Fibroblast of villous mesenchyme (primary cell): ENCODE results near the gene ANKS6. TPM values are rescaled to one million over a fixed set of nuclear protein-coding genes. Genes with fewer than 3 reads are reported as not detected.
A peak's percentile ranks its signal among the peaks of the same experiment; 100 is the strongest.

Experiments
- DNase-seq: peaks from one replicate; pipeline ENCODE4 v3.0.0-alpha.2; 2010; ENCODE audit warnings: low read depth
- H3K4me3 ChIP-seq: 2 replicates; pipeline ENCODE4 v1.5.1; 2011; ENCODE audit warnings: low read depth, mild to moderate bottlenecking, low read length
- total RNA-seq: library from RNA; depleted of rRNA; stranded (reverse); fragments of >200 nt; gene quantifications from 2 replicates; pipeline ENCODE4 v1.2.3, GENCODE V29; 2012
- TF ChIP-seq, protein P1 (sequence below): IDR thresholded peaks from 2 replicates; pipeline ENCODE4 v1.5.1; 2012; ENCODE audit warnings: low read depth, mild to moderate bottlenecking, low read length; ENCODE audit not compliant: insufficient read depth

ANKS6 gene
- total RNA-seq, 1 donor, result 6.9 TPM

DNA sequence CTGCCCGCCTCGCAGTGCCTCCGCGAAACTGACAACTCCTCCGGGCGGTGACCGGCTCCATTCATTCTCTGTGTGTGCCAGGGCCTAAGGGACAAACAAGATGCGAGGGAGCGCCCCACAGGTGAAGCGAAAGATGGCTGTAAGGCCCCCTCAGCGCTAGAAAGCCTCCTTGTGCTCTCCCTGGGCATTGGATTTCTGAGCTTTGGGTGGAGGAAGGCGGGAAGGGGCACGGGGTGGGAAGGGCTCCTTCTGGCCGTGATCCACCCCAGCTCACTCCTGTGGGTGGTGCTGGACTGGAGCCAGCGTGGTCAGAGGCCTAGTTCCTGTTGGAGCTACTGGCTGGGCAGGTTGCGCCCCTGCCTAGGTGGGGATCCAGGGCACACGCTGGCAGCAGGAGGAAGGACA is 12.1 kb upstream of the ANKS6 start:
- DNase-seq, result peak; percentile 6
- TF ChIP-seq, protein P1, sequence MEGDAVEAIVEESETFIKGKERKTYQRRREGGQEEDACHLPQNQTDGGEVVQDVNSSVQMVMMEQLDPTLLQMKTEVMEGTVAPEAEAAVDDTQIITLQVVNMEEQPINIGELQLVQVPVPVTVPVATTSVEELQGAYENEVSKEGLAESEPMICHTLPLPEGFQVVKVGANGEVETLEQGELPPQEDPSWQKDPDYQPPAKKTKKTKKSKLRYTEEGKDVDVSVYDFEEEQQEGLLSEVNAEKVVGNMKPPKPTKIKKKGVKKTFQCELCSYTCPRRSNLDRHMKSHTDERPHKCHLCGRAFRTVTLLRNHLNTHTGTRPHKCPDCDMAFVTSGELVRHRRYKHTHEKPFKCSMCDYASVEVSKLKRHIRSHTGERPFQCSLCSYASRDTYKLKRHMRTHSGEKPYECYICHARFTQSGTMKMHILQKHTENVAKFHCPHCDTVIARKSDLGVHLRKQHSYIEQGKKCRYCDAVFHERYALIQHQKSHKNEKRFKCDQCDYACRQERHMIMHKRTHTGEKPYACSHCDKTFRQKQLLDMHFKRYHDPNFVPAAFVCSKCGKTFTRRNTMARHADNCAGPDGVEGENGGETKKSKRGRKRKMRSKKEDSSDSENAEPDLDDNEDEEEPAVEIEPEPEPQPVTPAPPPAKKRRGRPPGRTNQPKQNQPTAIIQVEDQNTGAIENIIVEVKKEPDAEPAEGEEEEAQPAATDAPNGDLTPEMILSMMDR, result no peak

DNA sequence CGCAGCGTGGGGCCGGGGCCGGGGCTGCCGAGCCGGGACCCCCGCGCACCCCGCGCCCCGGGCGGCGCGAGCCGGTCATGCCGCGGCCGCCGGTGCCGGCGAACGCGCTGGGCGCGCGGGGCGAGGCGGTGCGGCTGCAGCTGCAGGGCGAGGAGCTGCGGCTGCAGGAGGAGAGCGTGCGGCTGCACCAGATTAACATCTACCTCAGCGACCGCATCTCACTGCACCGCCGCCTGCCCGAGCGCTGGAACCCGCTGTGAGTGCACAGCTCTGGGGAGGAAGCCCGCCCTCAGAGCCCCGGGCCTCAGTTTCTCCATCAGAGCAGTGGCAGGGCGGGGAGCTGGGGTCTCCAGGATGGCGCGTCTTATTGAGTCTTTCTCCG is 11.4 kb upstream of the ANKS6 start:
- DNase-seq, result no peak
- TF ChIP-seq, protein P1, result no peak

More for the DNA sequence above, 12.1 kb upstream of the ANKS6 start:
- H3K4me3 ChIP-seq, result peak overlapping the region; percentile 62

DNA sequence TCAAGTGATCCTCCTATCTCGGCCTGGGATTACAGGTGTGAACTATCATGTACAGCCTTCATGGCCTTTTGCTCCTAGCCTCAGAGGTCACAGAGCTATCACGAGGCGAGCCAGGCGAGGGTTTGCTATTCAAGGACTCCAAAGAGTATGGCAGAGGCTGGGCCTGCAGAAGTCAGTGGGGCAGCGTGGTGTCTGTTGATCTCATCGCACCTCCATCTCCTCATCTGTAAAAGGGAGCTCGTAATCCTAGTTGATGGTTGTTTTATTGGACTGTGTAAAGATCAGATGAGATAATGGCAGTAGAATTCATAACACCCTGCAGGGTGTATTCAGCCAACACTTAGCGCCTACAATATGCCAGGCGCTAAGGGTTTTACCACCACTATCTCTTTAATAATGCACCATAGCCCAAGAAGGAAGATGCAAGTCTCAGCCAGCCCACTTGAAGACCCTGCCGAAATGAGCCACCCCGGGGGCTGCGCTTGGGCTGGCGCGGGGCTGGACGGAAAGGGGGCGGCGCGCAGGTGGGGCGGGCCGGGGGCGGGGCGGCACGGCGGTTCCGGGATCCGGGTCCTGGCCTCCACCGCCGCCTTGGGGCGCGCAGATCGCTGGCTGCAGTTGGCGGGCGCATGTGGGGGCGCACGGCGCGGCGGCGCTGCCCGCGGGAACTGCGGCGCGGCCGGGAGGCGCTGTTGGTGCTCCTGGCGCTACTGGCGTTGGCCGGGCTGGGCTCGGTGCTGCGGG is 10.9 kb upstream of the ANKS6 start, which contains the start of gene GALNT12:
GALNT12 (plus strand) TSS at position 601 of the 744 bp plus-strand sequence; CDS start at position 630, 29 bp downstream.
- TF ChIP-seq, protein P1, result no peak
- H3K4me3 ChIP-seq, result peak within 1 kb of the TSS; percentile 62
- DNase-seq, result peak; percentile 45

More for the DNA sequence above, 11.4 kb upstream of the ANKS6 start:
- peak overlapping the region; percentile 62 for H3K4me3 ChIP-seq

DNA sequence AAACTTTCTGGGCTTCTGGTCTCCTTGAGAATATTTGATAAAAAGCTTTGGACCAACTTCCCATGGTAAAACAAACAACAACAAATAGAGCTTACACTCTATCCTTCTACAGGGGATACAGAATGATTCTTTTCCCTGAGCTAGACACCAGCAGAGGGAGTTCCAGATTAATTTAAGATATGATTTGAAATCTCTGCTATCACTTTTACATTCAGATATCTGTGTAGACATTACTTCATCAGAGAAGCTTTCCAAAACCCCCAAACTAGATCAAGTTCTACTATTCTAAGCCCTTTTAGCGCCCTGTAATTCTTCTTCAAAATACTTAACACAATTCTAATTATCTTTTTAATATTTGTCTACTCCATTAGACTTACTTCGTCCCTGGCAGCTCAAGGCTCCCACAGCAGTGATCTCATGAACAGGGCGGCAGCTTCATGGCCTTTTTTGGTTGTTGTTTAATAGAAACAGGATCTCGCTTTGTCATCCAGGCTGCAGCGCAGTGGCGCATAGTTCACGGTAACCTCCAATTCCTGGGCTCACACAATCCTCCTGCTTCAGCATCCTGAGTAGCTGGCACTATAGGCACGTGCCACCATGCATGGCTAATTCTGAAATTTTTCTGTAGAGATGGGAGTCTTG is 10.2 kb upstream of the ANKS6 start:
- peak; percentile 18 for DNase-seq
- no peak overlapping the region for H3K4me3 ChIP-seq
- TF ChIP-seq, protein P1, result peak; percentile 35

DNA sequence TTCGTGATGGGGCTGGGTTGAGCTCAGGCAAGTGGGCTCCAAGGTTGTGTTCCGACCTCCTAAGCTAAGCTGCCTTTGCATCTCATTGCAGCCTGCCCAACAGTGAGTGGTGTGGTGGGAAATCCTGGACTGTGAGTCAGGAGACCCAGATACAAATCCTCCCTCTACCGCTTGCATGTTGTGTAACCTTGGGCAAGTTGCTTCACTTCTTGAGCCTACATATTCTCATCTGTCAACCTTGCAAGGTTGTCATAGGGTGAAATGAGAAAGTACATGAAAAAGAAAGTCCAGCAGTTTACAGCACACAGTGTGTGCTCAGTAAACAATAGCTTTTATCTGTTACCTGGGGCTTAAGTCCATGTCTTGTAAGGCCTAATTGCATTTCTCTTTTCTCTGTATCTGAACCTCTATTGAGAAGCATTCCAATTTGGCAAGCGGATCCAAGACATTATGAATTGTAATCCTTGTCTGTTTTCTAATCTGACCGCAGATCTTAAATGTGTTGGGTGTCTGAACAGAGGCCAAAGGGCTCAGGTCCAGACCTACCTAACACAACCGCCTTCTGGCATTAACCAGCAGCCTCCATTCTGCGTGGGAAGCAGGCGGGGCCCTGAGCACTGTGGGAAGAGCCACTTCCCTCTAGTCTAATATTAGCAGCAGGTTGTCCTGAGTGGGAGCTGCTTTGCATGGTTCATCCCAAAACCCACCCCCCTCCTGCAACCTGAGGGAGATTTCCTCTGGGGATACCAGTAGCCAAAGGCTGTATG is 9.3 kb upstream of the ANKS6 start:
- H3K4me3 ChIP-seq, result no peak overlapping the region
- peak; percentile 87 for DNase-seq
- TF ChIP-seq, protein P1, result no peak

DNA sequence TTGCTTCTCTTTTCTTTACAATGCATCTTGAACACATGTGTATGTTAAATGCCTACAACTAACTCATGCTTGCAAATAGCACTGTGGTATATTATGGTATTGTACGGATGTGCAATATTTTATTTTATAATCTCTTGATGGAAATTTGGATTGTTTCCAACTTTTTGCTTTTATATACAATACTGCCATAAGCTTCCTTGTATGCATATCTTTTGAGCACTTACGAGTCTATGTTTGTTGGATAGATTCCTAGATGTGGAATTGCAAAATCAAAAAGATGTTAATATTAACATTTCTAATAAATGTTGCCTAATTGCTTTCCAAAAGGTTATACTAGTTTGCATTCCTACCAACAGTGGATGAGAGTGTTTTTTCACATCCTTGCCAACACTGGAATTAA is 7.7 kb upstream of the ANKS6 start:
- H3K4me3 ChIP-seq, result no peak overlapping the region
- DNase-seq, result peak; percentile 42
- TF ChIP-seq, protein P1, result no peak
